Effector memory CD4-positive, alpha-beta T cell (primary cell): Measurements from ENCODE around the gene CCDC57.

Experiments
- DNase-seq, 3 donors: peaks; one replicate each; pipeline ENCODE4 v3.0.0-alpha.2; 2020
- H3K27ac ChIP-seq: 2 replicates; pipeline ENCODE4 v1.7.0; 2013; ENCODE audit warnings: mild to moderate bottlenecking, low read length, moderate library complexity; ENCODE audit not compliant: insufficient read depth, poor library complexity, severe bottlenecking
- H3K27me3 ChIP-seq: replicated peaks from 2 replicates; pipeline ENCODE4 v1.7.0; 2013; ENCODE audit warnings: mild to moderate bottlenecking, low read length; ENCODE audit not compliant: insufficient read depth, control insufficient read depth, poor library complexity, severe bottlenecking
- H3K36me3 ChIP-seq: 2 replicates; pipeline ENCODE4 v1.7.0; 2013; ENCODE audit warnings: mild to moderate bottlenecking, low read length, moderate library complexity; ENCODE audit not compliant: control insufficient read depth, insufficient read depth
- H3K4me1 ChIP-seq: 2 replicates; pipeline ENCODE4 v1.7.0; 2013; ENCODE audit warnings: low read length, mild to moderate bottlenecking; ENCODE audit not compliant: control insufficient read depth, insufficient read depth, poor library complexity, severe bottlenecking
- H3K4me3 ChIP-seq: 2 replicates; pipeline ENCODE4 v1.7.0; 2013; ENCODE audit warnings: low read length, low read depth, mild to moderate bottlenecking; ENCODE audit not compliant: insufficient read depth, poor library complexity, severe bottlenecking
- H3K9me3 ChIP-seq: 2 replicates; pipeline ENCODE4 v1.7.0; 2013; ENCODE audit warnings: mild to moderate bottlenecking, low read length, moderate library complexity; ENCODE audit not compliant: control insufficient read depth

CCDC57 gene

GRCh38 chr17:82114447-82114846 is 98.2 kb downstream of the CCDC57 start:
- no peak for DNase-seq
- Histone ChIP-seq H3K27ac (no peak overlapping the region), H3K27me3 (no peaks in the 10 kb centered on the region), H3K9me3 (no peaks in the 10 kb centered on the region), H3K4me1 (no peaks in the 10 kb centered on the region), H3K36me3 (no peaks in the 10 kb centered on the region), H3K4me3 (no peak overlapping the region)

DNA sequence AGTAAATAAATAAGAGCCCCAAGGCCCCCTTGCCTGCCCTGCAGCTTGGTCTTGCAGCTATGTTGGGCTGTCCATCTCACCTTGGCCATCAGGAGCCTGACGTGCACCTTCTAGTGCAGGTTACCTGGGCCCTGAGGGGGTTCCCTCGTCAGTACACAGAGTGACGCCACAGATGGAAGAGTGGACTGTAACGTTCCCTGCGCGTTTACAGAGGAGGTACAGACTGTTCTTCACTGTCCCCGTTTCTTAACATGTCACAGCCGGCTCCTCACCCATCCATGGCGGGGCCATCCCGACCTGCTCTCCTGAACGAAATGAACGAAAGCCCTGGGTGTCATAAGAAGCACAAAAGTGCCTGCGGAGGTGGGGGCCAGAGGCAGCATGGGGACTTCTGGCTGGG is 98.7 kb downstream of the CCDC57 start:
- no peak overlapping the region for H3K4me3 ChIP-seq
- no peaks in the 10 kb centered on the region for H3K9me3 ChIP-seq
- H3K27ac ChIP-seq = no peak overlapping the region
- DNase-seq = no peak
- H3K36me3 ChIP-seq = no peaks in the 10 kb centered on the region
- no peaks in the 10 kb centered on the region for H3K4me1 ChIP-seq
- no peaks in the 10 kb centered on the region for H3K27me3 ChIP-seq

DNA sequence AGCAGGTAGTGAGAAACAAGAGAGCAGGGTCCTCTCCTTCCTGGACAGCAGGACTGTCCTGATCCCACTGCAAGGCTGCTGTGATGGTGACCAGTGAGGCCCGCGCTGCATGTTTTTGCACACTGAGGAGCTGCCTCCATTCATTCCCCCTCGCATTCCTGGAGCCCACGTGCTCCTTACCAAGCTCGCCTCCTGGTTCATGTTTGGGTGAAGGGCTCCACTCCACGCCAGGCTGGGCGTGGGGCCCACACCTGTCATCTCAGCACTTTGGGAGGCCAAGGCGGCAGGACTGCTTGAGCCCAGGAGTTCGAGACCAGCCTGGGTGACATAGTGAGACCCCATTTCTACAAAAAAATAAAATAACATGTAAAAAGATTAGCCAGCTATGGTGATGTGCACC is 99.2 kb downstream of the CCDC57 start:
- Histone ChIP-seq H3K4me3 (no peak overlapping the region), H3K27ac (no peak overlapping the region), H3K4me1 (no peaks in the 10 kb centered on the region), H3K27me3 (no peaks in the 10 kb centered on the region), H3K9me3 (no peaks in the 10 kb centered on the region), H3K36me3 (no peaks in the 10 kb centered on the region)
- no peak for DNase-seq

DNA sequence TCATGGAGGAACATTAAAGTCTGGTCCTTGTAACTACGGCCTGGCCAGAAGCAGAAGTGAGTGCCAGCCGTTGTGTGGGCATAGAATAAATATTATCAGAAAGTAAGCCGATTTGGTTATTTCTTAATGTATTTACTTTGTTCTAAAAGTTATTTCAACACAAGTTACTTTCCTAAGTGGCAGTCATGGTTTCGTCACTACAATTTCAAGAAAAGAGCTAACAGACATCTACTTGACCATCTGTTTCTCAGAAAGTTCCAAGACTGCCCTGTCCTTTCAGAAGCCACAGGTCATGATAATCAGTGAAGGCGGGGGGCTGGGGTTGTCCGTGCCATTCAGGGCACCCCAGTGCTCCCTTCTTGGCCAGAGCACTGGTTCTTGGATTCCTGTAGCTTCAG is 99.7 kb downstream of the CCDC57 start:
- Histone ChIP-seq H3K9me3 (no peaks in the 10 kb centered on the region), H3K27ac (no peak overlapping the region), H3K36me3 (no peaks in the 10 kb centered on the region), H3K4me1 (no peaks in the 10 kb centered on the region), H3K27me3 (no peaks in the 10 kb centered on the region), H3K4me3 (no peak overlapping the region)
- DNase-seq = no peak

GRCh38 chr17:82112181-82112913 is 100.3 kb downstream of the CCDC57 start:
- DNase-seq = no peak

GRCh38 chr17:82110298-82110697 is 102.3 kb downstream of the CCDC57 start:
- Histone ChIP-seq H3K27me3 (no peaks in the 10 kb centered on the region), H3K27ac (no peak overlapping the region), H3K36me3 (no peaks in the 10 kb centered on the region), H3K4me3 (no peak overlapping the region), H3K4me1 (peaks cover 24% of the 10 kb centered on the region), H3K9me3 (no peaks in the 10 kb centered on the region)
- DNase-seq = no peak

More at GRCh38 chr17:82112181-82112913, 100.3 kb downstream of the CCDC57 start:
- Histone ChIP-seq H3K27ac (no peak overlapping the region), H3K4me3 (no peak overlapping the region), H3K27me3 (no peaks in the 10 kb centered on the region), H3K4me1 (peaks cover 3% of the 10 kb centered on the region), H3K36me3 (no peaks in the 10 kb centered on the region), H3K9me3 (no peaks in the 10 kb centered on the region)

DNA sequence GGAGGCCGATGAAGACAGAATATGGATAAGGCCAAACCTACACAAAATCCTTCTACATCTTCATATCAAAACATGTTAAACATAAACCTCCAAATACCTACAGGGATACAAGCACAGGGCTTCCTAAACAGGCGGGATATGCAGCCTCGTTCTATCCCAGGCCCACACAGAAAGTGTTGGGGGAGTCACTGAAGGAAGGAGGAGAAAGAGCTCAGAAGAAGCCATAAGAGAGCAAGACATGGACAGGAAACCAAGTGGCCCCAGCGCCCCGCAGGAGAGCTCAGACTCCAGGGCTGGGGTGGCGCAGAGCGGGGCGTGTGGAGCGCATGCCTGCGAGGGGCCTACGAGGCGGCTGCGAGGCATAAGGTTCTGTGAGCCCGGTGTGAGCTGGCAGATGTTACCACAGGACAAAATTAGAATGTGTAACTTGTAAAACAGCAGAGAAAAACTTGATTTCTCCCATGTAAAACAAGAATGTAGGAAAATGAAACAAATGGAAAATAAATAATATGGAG is 103.6 kb downstream of the CCDC57 start:
- Histone ChIP-seq H3K4me3 (no peak overlapping the region), H3K9me3 (no peaks in the 10 kb centered on the region), H3K36me3 (no peaks in the 10 kb centered on the region), H3K4me1 (peaks cover 27% of the 10 kb centered on the region), H3K27me3 (no peaks in the 10 kb centered on the region), H3K27ac (no peak overlapping the region)
- DNase-seq = no peak

- Histone ChIP-seq H3K4me3 (no peak overlapping the region), H3K27ac (no peak overlapping the region), H3K9me3 (no peaks in the 10 kb centered on the region), H3K4me1 (peaks cover 27% of the 10 kb centered on the region), H3K36me3 (no peaks in the 10 kb centered on the region), H3K27me3 (no peaks in the 10 kb centered on the region)
- no peak for DNase-seq
These were observed 104.1 kb downstream of the CCDC57 start for GRCh38 chr17:82108496-82108945.

DNA sequence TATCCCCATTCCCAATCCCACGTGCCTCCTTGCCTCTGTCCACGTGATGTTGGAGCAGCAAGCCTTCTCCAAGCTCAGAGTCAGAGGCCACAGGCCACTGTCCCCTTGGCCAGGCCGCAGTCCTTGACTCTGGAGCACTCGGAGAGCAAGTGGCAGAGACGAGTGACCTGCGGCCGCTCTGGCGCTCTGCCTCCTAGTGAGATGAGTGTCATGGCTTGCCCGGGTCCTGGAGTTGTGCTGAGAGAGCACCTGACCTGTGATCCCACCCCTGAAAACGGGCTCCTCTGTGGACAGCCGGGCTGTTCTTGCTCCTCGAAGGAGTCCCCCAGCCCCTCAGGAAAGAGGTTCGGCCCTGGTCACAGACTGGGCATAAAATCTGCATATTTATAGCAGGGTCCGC is 104.6 kb downstream of the CCDC57 start:
- Histone ChIP-seq H3K27ac (no peak overlapping the region), H3K4me3 (no peak overlapping the region), H3K27me3 (no peaks in the 10 kb centered on the region), H3K36me3 (no peaks in the 10 kb centered on the region), H3K4me1 (peaks cover 27% of the 10 kb centered on the region), H3K9me3 (no peaks in the 10 kb centered on the region)
- no peak for DNase-seq

GRCh38 chr17:82107341-82107860 is 105.2 kb downstream of the CCDC57 start:
- Histone ChIP-seq H3K9me3 (no peaks in the 10 kb centered on the region), H3K27me3 (no peaks in the 10 kb centered on the region), H3K4me3 (peak overlapping the region; percentile 64), H3K27ac (peak overlapping the region; percentile 76), H3K4me1 (peaks cover 27% of the 10 kb centered on the region), H3K36me3 (no peaks in the 10 kb centered on the region)
- DNase-seq = no peak
